LNCAP (cell line): ENCODE results near the gene EDIL3.

ENCODE experiments used
- TF ChIP-seq, protein P1 (sequence below): fragments of 450-650 bp; IDR thresholded peaks from 2 replicates; pipeline ENCODE4 v1.5.1; 2017; ENCODE audit warnings: mild to moderate bottlenecking

The EDIL3 gene

DNA sequence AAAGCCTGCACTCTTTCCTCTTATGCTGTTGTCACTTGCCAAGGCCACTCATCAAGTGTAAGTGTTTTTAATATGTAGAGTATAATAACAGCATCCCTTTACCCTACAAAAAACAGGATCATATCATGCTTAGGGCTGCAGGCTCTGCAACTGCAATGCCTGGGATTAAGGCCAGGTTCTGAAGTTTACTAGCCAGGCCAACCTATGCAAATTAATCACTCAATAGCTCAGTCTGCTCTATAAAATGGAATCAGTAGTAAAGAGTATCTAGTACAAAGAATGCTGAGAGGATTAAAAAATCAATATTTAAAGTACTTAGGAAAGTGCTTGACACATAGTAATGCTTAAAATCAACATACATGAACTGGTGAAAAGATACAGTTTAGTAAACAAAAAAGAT is 253.3 kb downstream of the EDIL3 start:
- TF ChIP-seq, protein P1, sequence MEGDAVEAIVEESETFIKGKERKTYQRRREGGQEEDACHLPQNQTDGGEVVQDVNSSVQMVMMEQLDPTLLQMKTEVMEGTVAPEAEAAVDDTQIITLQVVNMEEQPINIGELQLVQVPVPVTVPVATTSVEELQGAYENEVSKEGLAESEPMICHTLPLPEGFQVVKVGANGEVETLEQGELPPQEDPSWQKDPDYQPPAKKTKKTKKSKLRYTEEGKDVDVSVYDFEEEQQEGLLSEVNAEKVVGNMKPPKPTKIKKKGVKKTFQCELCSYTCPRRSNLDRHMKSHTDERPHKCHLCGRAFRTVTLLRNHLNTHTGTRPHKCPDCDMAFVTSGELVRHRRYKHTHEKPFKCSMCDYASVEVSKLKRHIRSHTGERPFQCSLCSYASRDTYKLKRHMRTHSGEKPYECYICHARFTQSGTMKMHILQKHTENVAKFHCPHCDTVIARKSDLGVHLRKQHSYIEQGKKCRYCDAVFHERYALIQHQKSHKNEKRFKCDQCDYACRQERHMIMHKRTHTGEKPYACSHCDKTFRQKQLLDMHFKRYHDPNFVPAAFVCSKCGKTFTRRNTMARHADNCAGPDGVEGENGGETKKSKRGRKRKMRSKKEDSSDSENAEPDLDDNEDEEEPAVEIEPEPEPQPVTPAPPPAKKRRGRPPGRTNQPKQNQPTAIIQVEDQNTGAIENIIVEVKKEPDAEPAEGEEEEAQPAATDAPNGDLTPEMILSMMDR, result no peak

DNA sequence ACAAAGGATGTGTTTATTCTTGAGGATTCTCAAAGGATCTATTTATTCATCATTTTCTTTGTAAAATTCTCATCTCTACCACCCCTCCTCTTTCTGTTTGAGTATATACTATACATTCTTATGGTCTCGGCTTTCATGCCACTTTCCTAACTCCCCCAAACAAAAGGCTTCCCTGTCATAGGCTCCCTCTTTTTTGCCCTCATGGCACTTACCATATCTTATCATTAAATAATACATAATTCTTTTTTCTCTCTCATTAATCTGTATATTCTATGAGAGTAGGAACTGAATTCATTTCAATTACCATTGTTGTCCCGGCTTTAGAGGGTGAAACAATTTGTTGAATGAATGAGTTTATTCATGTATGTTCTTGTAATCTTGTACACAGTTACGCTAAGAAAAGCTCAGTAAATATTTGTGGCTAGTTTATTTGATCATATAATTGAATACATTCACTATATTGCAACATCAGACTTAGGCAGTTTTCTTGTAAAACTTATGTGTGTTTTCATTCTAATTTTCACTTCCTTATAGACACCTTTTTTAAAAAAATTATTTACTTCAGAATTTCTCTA is 254.6 kb downstream of the EDIL3 start:
- TF ChIP-seq, protein P1, result no peak

DNA sequence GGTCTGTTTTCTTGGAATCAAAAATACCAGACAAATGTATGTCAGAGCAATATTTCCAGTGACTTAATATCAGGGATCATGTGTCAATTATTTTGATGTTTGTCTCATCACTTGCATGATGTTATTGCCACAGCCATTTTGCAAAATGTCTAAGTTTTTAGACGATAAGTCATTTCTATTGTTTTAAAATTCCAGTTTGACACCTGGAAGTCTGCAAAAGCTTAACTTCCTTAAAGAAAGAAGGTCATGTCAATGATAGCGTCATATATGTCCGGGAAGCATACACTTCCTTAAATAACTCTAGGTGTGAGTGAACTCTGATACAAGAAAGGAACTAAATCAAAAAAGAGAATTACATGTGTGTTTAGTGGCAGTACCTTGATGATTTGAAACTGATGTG is 259.5 kb downstream of the EDIL3 start:
- TF ChIP-seq, protein P1, result no peak

DNA sequence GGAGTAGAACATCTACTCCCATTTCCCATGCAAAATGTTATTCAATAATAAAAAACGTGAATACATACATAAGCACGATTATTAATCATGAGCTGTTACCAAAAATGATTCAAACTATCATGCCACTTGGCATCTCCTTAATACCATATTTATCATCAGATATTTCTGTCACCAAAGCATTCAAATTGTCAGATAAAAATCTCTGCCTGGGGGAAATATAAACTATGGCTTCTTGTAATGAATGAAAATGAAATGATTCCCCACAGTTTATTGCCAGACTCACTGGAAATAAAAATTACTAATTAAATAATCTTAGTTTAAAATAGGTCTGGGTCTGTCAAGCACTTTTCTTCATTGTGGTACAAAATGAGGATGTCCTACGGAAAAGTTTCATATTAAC is 265.4 kb downstream of the EDIL3 start:
- TF ChIP-seq, protein P1, result no peak

DNA sequence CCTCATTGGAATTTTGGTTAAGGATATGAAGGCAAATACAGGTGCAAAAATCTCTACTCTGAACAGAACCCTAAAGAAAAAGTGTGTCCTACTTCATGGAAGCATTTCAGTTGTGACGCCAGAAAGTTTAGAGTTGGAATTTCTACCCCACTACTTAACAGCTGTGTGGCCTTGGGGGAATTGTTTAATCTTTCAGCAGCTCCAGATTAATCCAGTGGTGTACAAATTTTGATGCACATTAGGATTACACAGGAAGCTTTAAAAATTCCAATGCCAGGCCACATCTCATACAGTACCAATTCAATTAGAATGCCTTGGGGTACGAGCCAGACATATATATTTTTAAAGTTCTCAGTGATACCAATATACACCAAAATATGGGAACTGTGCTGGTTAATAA is 266.1 kb downstream of the EDIL3 start:
- TF ChIP-seq, protein P1, result no peak

DNA sequence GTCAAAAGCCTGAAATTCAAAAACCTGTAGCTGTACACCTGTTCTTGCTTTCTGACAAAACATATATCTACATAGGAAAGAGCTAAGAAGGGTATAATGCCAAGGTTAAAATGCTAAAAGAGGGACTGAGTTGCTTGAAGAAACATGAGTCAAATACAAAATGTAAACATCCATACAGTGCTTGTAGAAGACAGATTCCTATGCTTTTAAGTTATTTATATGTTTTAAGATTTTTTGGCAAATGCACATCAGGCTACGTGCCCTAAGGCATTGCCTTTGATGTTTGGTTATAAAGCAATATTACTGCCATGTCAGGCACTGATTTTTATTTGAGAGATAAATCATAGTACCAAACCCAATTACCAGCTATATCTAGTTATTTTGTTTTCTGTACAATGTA is 269.0 kb downstream of the EDIL3 start:
- TF ChIP-seq, protein P1, result no peak

DNA sequence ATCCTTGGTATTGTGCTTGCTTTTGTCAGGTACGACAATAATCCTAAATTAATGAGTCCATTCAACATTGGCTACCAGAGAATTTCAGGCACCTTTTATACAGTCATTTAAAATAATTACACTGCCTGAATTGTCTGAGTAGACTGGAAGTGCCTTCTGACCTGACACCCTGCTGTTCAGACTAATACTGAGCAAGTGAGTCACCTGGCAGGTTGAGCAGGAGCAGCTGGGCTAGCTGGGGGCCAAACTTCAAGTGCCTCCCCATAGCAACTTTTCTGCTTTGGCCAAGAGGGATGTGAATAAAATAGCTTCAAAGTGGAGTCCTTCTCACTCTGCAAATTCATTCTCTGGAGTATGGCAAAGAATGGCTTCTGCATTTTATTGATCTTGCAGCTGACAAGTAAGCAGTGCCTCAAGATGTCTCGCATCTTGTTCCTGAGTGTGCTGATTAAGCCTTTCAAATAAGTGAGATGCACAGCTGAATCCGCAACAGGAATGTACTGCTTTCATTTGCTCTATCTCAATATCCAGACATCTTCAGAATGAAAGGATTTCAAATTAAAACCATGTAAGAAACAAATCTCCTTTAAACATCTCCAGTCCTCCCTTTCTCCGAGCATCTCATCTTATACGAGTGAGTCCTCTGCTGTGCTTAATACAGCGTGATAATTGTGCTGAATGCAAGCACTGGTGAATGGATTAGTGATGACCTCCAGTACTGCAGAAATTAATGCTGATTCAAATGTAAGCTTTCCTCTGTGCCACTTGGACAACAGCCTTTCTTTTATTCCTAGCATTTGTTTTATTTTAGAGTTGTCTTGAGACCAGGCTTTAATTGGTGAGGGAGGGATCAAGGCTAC is 271.2 kb downstream of the EDIL3 start:
- TF ChIP-seq, protein P1, result no peak
